Adrenal gland (tissue), 5 donors: ENCODE results near the gene RNF7.
"Not testable (repeated sequence)": the region's sequence is repeated elsewhere in the genome, so short reads cannot be mapped to it uniquely, and the experiment has no call there.

Experiments used
- CTCF ChIP-seq, 6 experiments: fragments of 450-650 bp in 4 of 6; fragments of 200-600 bp in 2 of 6; sonication (generic) in 1 of 6; IDR thresholded peaks; 1 replicate in 5 of 6; 2 replicates in 1 of 6; pipeline versions ENCODE4 v1.5.1 to v1.8.0; 2016 to 2021; ENCODE audit warnings: antibody characterized with exemption in 6 of 6, mild to moderate bottlenecking in 2 of 6, moderate library complexity in 1 of 6
- POLR2A ChIP-seq, 2 donors: fragments of 450-650 bp; IDR thresholded peaks; one replicate each; pipeline ENCODE4 v1.6.1; 2017; ENCODE audit warnings: antibody characterized with exemption in 2 of 2, mild to moderate bottlenecking in 2 of 2, moderate library complexity in 1 of 2
- donor health status: DM: no; HTN: no; CAD: no.

DNA sequence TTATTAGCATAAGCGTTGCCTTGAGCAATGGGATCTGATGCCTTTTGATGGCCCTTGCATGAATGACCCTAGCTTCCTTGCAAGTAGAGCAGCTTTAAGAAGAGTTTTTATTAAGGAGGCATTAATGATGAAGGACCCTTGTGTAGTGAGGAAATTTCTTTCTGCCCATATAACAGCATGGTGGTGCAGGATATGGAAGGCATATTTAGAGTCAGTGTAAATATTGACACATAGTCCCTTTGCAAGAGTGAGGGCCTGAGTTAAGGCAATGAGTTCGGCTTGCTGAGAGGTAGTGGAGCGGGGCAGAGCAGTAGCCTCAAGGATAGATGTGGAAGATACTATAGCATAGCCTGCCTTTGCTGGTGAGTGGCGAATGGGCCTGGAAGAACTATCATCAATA lies 45.1 kb upstream of the RNF7 start:
- not testable (repeated sequence) for TF ChIP-seq CTCF, POLR2A (IDR thresholded peaks at IDR 0.05)
